ENCODE results near the gene NGEF.
"Not testable (repeated sequence)": the region's sequence is repeated elsewhere in the genome, so short reads cannot be mapped to it uniquely, and the experiment has no call there.

NGEF gene

DNA sequence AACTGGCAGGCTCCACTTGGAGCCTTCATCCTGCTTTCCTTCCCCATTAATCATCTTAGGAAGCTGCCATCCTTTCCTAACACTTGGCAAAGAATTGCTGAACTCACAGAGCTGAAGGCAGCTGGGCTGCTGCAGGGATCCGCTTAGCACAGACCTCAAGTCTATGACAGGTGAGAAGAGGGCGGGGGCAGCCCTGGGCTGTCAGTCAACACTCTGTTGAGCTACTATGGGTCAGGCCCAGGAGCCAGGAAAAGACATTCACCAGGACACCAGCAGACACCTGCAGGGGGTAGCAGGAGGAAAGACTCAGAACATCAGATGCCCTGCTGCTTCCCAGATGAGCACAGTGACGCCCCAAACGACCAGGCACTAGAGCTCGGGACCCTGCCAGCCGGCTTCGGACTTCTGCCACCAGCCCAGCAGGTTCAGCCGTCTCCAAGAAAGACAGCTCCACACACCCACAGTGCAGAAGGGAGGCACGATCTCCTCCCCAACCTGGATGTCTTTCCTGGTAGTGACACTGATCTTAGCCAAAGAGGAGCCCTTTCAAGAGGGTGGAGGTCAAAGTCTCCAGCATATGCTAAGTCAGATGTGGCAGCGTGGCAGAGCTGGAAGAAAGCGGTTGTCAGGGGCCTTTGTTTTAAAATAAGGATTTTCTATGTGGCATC is 87.8 kb downstream of the NGEF start:
- DNase-seq: no peak

GRCh38 chr2:232924433-232924832 is 88.6 kb downstream of the NGEF start:
- DNase-seq: no peak

GRCh38 chr2:232920760-232921159 is 92.3 kb downstream of the NGEF start:
- DNase-seq: no peak

DNA sequence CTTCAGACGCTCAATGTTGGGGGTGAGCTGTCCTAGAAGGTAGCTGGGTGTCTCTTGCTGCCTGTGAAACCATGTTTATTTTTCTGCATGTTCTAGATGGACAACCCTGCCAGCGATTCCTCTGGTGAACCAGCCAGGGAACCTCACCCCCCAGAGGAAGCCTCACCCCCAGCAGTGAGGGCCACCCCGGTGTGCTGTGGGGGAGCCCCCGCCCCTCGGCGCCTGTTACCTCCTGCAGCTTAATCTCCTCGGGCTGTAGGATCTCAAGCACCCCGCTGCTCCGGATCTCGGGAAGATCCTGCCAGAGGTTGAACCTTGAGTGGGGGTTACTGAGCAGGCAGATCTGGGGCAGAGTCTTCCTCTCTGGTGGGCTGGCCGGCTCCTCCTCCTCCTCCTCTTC is 93.0 kb downstream of the NGEF start:
- no peak for DNase-seq

DNA sequence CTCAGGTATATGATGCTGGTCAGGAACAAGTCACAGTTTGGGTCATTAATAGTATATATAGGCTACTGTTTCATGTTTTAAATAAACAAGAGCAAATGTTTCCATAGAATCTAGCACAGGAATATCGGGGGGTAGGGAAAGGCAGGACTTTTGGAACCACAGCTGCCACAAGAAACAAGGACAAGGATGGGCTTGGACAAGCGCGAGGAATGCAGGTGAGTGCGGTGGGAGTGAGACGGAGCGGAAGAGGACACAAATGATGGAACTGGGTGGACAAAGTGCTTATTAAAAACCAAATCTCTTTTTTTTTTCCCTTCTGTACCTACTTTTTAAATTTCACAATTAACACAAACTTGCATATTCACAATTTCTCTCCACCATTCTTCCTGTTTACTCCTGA is 93.9 kb downstream of the NGEF start:
- no peak for DNase-seq

DNA sequence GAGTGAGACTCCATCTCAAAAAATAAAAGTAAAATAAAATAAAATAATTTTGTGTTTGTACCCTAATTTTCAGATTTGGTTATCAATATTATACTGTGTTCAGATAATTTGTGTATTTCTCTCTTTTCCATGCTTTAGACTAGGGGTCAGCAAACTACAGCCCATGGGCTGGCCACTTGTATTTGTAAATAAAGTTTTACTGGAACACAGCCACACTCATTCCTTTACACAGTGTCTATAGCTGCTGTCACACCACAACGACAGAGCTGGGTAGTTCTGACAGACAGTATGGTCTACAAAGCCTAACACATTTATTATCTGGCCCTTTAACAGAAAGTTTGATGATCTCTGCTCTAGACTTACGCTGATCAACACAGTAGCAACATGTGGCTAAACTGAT is 99.2 kb downstream of the NGEF start:
- no peak for DNase-seq

DNA sequence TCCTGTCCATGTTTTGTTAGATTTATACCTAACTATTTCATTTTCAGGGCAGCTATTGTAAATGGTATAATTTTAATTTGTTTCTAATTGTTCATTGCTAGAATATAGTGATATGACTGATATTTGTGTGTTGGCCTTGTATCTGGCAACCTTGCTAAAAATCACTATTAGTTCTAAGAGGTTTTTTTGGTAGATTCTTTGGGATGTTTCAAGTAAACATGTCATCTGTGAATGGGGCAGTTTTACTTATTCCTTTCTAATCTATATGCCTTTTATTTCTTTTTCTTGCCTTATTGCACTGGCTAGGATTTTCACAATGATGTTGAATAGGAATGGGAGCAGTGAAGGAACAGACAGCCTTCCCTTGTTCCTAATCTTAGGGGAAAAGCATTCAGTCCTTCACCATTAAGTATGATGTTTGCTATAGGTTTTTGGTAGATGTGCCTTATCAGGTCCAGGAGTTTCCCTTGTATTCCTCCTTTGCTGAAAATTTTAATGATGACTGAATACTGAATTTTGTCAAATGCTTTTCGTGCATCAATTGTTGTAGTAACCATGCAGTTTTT is 101.3 kb downstream of the NGEF start:
- DNase-seq: no peak

GRCh38 chr2:232910376-232910775 is 102.7 kb downstream of the NGEF start:
- DNase-seq: no peak

GRCh38 chr2:232908695-232909094 is 104.4 kb downstream of the NGEF start:
- no peak for DNase-seq

- not testable (repeated sequence) for DNase-seq
Observed at GRCh38 chr2:232907718-232908085, 105.4 kb downstream of the NGEF start.

GRCh38 chr2:232906867-232907717 is 106.0 kb downstream of the NGEF start:
- DNase-seq: not testable (repeated sequence)

GRCh38 chr2:232903989-232904388 is 109.1 kb downstream of the NGEF start:
- no peak for DNase-seq

DNA sequence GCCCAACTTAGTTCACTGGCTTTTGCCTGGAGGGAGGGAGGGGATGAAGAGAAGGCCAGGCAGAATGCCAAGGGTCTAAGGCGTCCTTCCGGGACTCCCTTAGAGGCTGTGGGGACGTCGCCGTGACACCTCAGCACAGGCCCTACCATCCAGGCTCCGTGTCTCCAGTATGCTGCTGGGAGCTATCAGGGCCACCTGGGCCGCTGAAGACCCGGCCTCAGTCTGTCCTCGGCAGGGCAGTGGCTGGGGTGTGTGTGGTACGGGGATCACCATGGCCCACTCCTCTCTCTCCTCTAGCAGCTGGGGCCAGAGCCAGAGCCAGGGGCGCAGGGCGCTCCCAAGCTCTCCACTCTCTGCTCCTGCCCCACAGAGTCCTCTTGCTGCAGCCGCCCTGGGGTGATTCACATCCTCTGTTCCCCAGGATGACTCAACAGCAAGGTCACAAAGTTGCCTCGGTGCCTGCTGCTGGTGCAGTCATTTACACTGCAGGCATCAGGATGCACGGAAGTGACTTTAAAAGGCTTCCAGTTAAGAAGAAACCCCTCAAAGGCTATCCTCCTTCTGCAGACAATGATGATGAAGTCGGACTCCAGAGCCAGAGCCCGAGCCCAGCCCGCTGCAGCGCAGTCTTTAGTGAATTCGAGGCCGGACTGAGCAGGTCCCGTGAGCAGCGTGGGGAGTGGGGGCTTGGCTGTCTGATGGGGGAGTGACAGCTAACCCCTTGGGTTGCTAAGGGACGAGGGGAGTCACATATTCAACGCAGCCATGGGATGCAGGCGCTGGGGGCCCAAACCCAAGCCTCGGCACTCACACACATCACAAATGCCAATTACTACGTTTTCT is 111.1 kb downstream of the NGEF start:
- no peak for DNase-seq

GRCh38 chr2:232900811-232901735 is 112.0 kb downstream of the NGEF start:
- no peak for DNase-seq

GRCh38 chr2:232898592-232899543 is 114.2 kb downstream of the NGEF start:
- no peak for DNase-seq

GRCh38 chr2:232897598-232898408 is 115.3 kb downstream of the NGEF start:
- DNase-seq: no peak

DNA sequence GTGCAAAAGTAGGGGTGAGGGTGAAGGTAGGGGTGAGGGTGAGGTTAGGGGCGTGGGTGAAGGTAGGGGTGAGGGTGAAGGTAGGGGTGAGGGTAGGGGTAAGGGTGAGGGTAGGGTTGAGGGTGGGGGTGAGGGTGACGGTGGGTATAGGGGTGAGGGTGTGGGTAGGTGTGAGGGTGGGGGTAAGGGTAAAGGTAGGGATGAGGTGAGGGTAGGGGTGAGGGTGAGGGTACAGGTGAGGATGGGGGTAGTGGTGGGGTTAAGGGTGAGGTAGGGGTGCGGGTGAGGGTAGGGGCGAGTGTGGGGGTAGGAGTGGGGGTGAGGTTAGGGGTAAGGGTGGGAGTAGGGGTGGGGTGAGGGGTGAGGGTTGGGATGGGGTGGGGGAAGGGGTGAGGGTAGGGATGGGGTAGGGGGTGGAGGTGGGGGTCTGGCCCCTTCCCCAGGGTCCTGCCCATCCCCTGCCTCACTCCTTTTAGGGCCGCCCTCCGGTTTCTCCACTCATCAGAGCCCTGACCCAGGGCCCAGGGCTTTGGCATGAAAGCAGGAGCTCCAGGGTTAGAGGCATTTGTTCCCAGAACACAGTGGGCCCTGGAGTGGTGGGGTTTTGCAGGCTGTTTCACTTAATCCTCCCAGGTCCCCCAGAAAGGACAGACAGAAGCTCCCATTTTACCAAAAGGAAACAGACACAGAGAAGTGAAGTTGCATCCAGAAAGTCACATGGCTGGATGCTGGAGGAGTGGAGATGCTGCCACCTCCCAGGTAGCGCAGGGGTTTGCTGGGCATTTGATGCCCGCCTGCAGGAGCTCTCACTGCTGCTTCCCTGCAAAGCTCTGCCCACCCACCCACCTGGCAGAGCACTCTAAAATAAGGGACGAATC is 116.1 kb downstream of the NGEF start:
- DNase-seq: no peak

DNA sequence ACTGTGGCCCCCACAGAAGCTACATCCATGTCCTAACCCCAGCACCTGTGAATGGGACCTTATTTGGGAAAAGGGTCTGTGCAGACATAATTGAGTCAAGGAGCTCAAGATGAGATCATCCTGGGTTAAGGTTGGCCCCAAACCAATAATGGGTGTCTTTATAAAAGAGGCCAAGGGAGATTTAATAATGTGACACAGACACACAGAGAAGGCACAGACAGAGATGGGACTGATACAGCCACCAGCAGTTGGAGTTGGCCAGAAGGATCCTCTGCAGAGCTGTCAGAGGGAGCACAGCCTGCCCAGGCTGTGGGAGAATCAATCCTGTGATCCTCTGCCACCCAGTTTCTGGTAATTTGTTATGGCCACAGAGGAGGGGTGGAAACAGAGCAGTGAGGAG is 116.9 kb downstream of the NGEF start:
- no peak for DNase-seq

- no peak for DNase-seq
Observed at GRCh38 chr2:232894746-232895145, 118.3 kb downstream of the NGEF start.
